AG04450 (cell line): ENCODE results near the gene SIX2. TPM values are rescaled to one million over a fixed set of nuclear protein-coding genes. Genes with fewer than 3 reads are reported as not detected.

Source experiments
- CTCF ChIA-PET: fragments of 300-600, 350-600 bp; formaldehyde crosslinking; extraction: SDS; loops from one replicate; lab custom pipeline; 2022; ENCODE audit warnings: antibody characterized with exemption, inconsistent platforms; lab: Charles Lee
- POLR2A ChIA-PET: fragments of 350-600 bp; formaldehyde crosslinking; extraction: SDS; loops from one replicate; lab custom pipeline; 2021; ENCODE audit warnings: antibody characterized with exemption, inconsistent platforms; lab: Yijun Ruan, JAX
- DNase-seq: peaks from one replicate; pipeline ENCODE4 v3.0.0-alpha.2; 2011; ENCODE audit warnings: low read depth, low spot score
- H3K27ac ChIP-seq: one replicate; pipeline ENCODE4 v1.5.1; 2012; ENCODE audit warnings: low read depth, low read length, control low read depth
- H3K27me3 ChIP-seq: one replicate; pipeline ENCODE4 v1.6.0; 2012; ENCODE audit warnings: low read length; ENCODE audit not compliant: control insufficient read depth, insufficient read depth
- H3K4me3 ChIP-seq: 2 replicates; pipeline ENCODE4 v1.5.1; 2011; ENCODE audit warnings: mild to moderate bottlenecking, low read depth, low read length, control low read depth
- H3K9me3 ChIP-seq: 2 replicates; pipeline ENCODE4 v1.5.1; 2012; ENCODE audit warnings: low read length; ENCODE audit not compliant: control insufficient read depth, insufficient read depth
- CTCF ChIP-seq: IDR thresholded peaks from 2 replicates; pipeline ENCODE4 v1.5.1; 2011; ENCODE audit warnings: low read depth, low read length, control low read depth, inconsistent platforms
- polyA plus RNA-seq: library from polyadenylated mRNA; depleted of rRNA; stranded (reverse); fragments of >200 nt; gene quantifications from 2 replicates; pipeline ENCODE4 v1.2.3, GENCODE V29; 2011

SIX2 gene
- polyA plus RNA-seq, 1 experiment, result not detected

- H3K27me3 ChIP-seq, result peaks cover 96% of the 10 kb centered on the region
- POLR2A ChIA-PET, result no interaction called here
- H3K4me3 ChIP-seq, result peak overlapping the region; percentile 32
- H3K27ac ChIP-seq, result no peak overlapping the region
- TF ChIP-seq CTCF, result no peak
- H3K9me3 ChIP-seq, result peaks cover 16% of the 10 kb centered on the region; the same call in 1 of the 2 replicates
- CTCF ChIA-PET, result interaction anchor here (0.7 to 1.5 kb wide), 2 partner anchors 20 to 502 kb away, joined by 3 to 7 read pairs; no protein-coding TSS in a partner anchor
- DNase-seq, result no peak
Observed at GRCh38 chr2:45000921-45001868, 8.1 kb downstream of the SIX2 start.

- H3K27me3 ChIP-seq, result peaks cover 94% of the 10 kb centered on the region
- TF ChIP-seq CTCF, result no peak
- CTCF ChIA-PET, result interaction anchor here (1.2 to 1.5 kb wide), 2 partner anchors 19 to 485 kb away, joined by 3 read pairs; no protein-coding TSS in a partner anchor
Observed at GRCh38 chr2:45000341-45000901, 8.8 kb downstream of the SIX2 start.

GRCh38 chr2:44999540-44999939 lies 9.7 kb downstream of the SIX2 start:
- Histone ChIP-seq H3K27me3 (peaks cover 89% of the 10 kb centered on the region), H3K4me3 (no peak overlapping the region), H3K27ac (no peak overlapping the region), H3K9me3 (peaks cover 11% of the 10 kb centered on the region; the same call in 1 of the 2 replicates)
- no peak for TF ChIP-seq CTCF
- ChIA-PET POLR2A (no interaction called here), CTCF (interaction anchor here (1.2 to 1.5 kb wide), 2 partner anchors 18 to 486 kb away, joined by 3 read pairs; no protein-coding TSS in a partner anchor)
- DNase-seq, result no peak

More at GRCh38 chr2:45000341-45000901, 8.8 kb downstream of the SIX2 start:
- POLR2A ChIA-PET, result no interaction called here
- Histone ChIP-seq H3K27ac (no peak overlapping the region), H3K4me3 (no peak overlapping the region), H3K9me3 (peaks cover 11% of the 10 kb centered on the region; the same call in 1 of the 2 replicates)
- no peak for DNase-seq

GRCh38 chr2:44997963-44998362 lies 11.3 kb downstream of the SIX2 start:
- POLR2A ChIA-PET, result interaction anchor here (0.6 kb wide), 1 partner anchor 27 kb away, joined by 4 read pairs; no protein-coding TSS in a partner anchor
- CTCF ChIA-PET, result interaction anchor here (1.0 kb wide), 1 partner anchor 16 kb away, joined by 4 read pairs; no protein-coding TSS in a partner anchor

More at GRCh38 chr2:44997963-44998362, 11.3 kb downstream of the SIX2 start:
- no peak overlapping the region for H3K4me3 ChIP-seq
- peaks cover 8% of the 10 kb centered on the region; the same call in 1 of the 2 replicates for H3K9me3 ChIP-seq
- peaks cover 77% of the 10 kb centered on the region for H3K27me3 ChIP-seq
- H3K27ac ChIP-seq, result no peak overlapping the region
- no peak for TF ChIP-seq CTCF
- no peak for DNase-seq
